K562 (cell line): ENCODE measurements around the gene C4orf51.

Experiments used
- CTCF ChIP-seq, 3 experiments: IDR thresholded peaks in 2 of 3; conservative IDR thresholded peaks in 1 of 3; 2 replicates each; pipeline ENCODE4 v1.5.1; 2011 to 2012; ENCODE audit warnings: low read length in 3 of 3, mild to moderate bottlenecking in 3 of 3, control low read depth in 2 of 3, improper control_type of control experiment in 1 of 3, inconsistent platforms in 1 of 3, low read depth in 1 of 3, mixed read lengths in 1 of 3, moderate library complexity in 1 of 3; ENCODE audit not compliant: insufficient read depth in 2 of 3
- ZNF146 ChIP-seq: IDR thresholded peaks from one replicate; pipeline ENCODE4 v1.6.1; 2018; ENCODE audit warnings: missing compliant biosample characterization; ENCODE audit not compliant: unreplicated experiment

- TF ChIP-seq CTCF (IDR thresholded peaks at IDR 0.05 in 2 of 3, conservative IDR thresholded peaks at IDR 0.05 in 1 of 3; ENCODE audit: insufficient read depth in 2 of 3, low read depth in 1 of 3, low read length in 3 of 3) (no peak), ZNF146 (no peak)
These were observed 29.9 kb downstream of the C4orf51 start for GRCh38 chr4:145709843-145710242.
